Spinal cord (tissue), 10 donors: ENCODE results near the gene CEACAM19. TPM values are rescaled to one million over a fixed set of nuclear protein-coding genes. Genes with fewer than 3 reads are reported as not detected.

Experiments
- DNase-seq, 6 donors: peaks; one replicate each; pipeline versions ENCODE4 v3.0.0 to v3.0.0-alpha.2; 2013 to 2015; ENCODE audit warnings: low spot score in 6 of 6, low read depth in 4 of 6
- H3K27ac ChIP-seq: one replicate; pipeline ENCODE4 v1.5.1; 2013; ENCODE audit warnings: low read depth, low read length, control low read depth
- H3K27me3 ChIP-seq: one replicate; pipeline ENCODE4 v1.6.1; 2013; ENCODE audit warnings: low read length; ENCODE audit not compliant: control insufficient read depth, insufficient read depth
- H3K36me3 ChIP-seq: one replicate; pipeline ENCODE4 v1.6.1; 2013; ENCODE audit warnings: low read length; ENCODE audit not compliant: control insufficient read depth, insufficient read depth
- H3K4me1 ChIP-seq: one replicate; pipeline ENCODE4 v1.6.1; 2013; ENCODE audit warnings: low read length; ENCODE audit not compliant: control insufficient read depth, insufficient read depth
- H3K4me3 ChIP-seq: one replicate; pipeline ENCODE4 v1.5.1; 2013; ENCODE audit warnings: low read depth, low read length, control low read depth
- H3K9me3 ChIP-seq: one replicate; pipeline ENCODE4 v1.6.1; 2013; ENCODE audit warnings: low read length; ENCODE audit not compliant: control insufficient read depth, insufficient read depth
- WGBS: methylation state at CpG from one replicate; pipeline ENCODE4 v1.1.5; 2013; ENCODE audit warnings: missing lambda C conversion rate; ENCODE audit not compliant: insufficient coverage; 5-methylcytosine and 5-hydroxymethylcytosine counted together
- polyA plus RNA-seq, 2 donors: library from polyadenylated mRNA; unstranded; fragments of 120-200 nt; gene quantifications; one replicate each; pipeline ENCODE4 v1.2.1, GENCODE V29; 2013; ENCODE audit not compliant: insufficient read length in 2 of 2
- total RNA-seq, 2 donors: library from RNA; depleted of rRNA in 1 of 2; stranded (reverse); fragments of 120-200 nt in 1 of 2; fragments of >200 nt in 1 of 2; gene quantifications; one replicate each; pipeline versions ENCODE4 v1.2.3 to v1.2.4, GENCODE V29; 2013 to 2014
- donor health status: healthy.

The CEACAM19 gene
- total and polyA plus RNA-seq, 4 donors: 0.79 to 21.5 (median 7.0) TPM

GRCh38 chr19:44696939-44697669, 25.8 kb downstream of the CEACAM19 start:
- no peak for DNase-seq
- Histone ChIP-seq H3K9me3 (no peaks in the 10 kb centered on the region), H3K27me3 (no peaks in the 10 kb centered on the region), H3K4me3 (no peak overlapping the region), H3K27ac (no peak overlapping the region), H3K36me3 (no peaks in the 10 kb centered on the region), H3K4me1 (no peaks in the 10 kb centered on the region)
- 40% methylated on average over 17 of the region's 22 CpGs for WGBS

- DNase-seq: no peak
- Histone ChIP-seq H3K36me3 (no peaks in the 10 kb centered on the region), H3K27me3 (no peaks in the 10 kb centered on the region), H3K27ac (no peak overlapping the region), H3K9me3 (no peaks in the 10 kb centered on the region), H3K4me1 (no peaks in the 10 kb centered on the region), H3K4me3 (no peak overlapping the region)
- WGBS: 81% methylated on average over 4 of the region's 4 CpGs
Observed at GRCh38 chr19:44697670-44698034, 26.4 kb downstream of the CEACAM19 start.

- Histone ChIP-seq H3K27me3 (no peaks in the 10 kb centered on the region), H3K9me3 (no peaks in the 10 kb centered on the region), H3K27ac (no peak within 1 kb of the TSS), H3K36me3 (no peaks in the 10 kb centered on the region), H3K4me3 (no peak within 1 kb of the TSS), H3K4me1 (no peaks in the 10 kb centered on the region)
- DNase-seq: no peak
- WGBS: 84% methylated on average over 6 of the region's 13 CpGs
Observed at GRCh38 chr19:44698492-44699201, 27.4 kb downstream of the CEACAM19 start, which contains the start of gene CEACAM16. TSS of gene CEACAM16 (plus strand) at chr19:44699151. CDS start at chr19:44701457, 2,306 bp downstream.

- Histone ChIP-seq H3K4me1 (no peaks in the 10 kb centered on the region), H3K27me3 (no peaks in the 10 kb centered on the region), H3K4me3 (no peak overlapping the region), H3K27ac (no peak overlapping the region), H3K36me3 (no peaks in the 10 kb centered on the region), H3K9me3 (no peaks in the 10 kb centered on the region)
- no peak for DNase-seq
- WGBS: 91% methylated on average over 4 of the region's 5 CpGs
Observed at GRCh38 chr19:44700547-44700946, 29.3 kb downstream of the CEACAM19 start.

- H3K4me3 ChIP-seq: no peak overlapping the region
- no peak for DNase-seq
- no peaks in the 10 kb centered on the region for H3K27me3 ChIP-seq
- H3K36me3 ChIP-seq: no peaks in the 10 kb centered on the region
- H3K4me1 ChIP-seq: no peaks in the 10 kb centered on the region
- no peak overlapping the region for H3K27ac ChIP-seq
- WGBS: 86% methylated on average over 12 of the region's 15 CpGs
- no peaks in the 10 kb centered on the region for H3K9me3 ChIP-seq
Observed at GRCh38 chr19:44701228-44701627, 29.9 kb downstream of the CEACAM19 start.

GRCh38 chr19:44702551-44703176, 31.4 kb downstream of the CEACAM19 start:
- no peak overlapping the region for H3K4me3 ChIP-seq
- H3K27ac ChIP-seq: no peak overlapping the region
- H3K9me3 ChIP-seq: no peaks in the 10 kb centered on the region
- H3K36me3 ChIP-seq: no peaks in the 10 kb centered on the region
- WGBS: 71% methylated on average over 13 of the region's 17 CpGs
- no peak for DNase-seq
- no peaks in the 10 kb centered on the region for H3K27me3 ChIP-seq
- H3K4me1 ChIP-seq: no peaks in the 10 kb centered on the region

GRCh38 chr19:44703336-44704078, 32.2 kb downstream of the CEACAM19 start:
- Histone ChIP-seq H3K36me3 (no peaks in the 10 kb centered on the region), H3K4me3 (no peak overlapping the region), H3K9me3 (no peaks in the 10 kb centered on the region), H3K27me3 (no peaks in the 10 kb centered on the region), H3K27ac (no peak overlapping the region), H3K4me1 (no peaks in the 10 kb centered on the region)
- no peak for DNase-seq
- WGBS: 88% methylated on average over 25 of the region's 28 CpGs

- Histone ChIP-seq H3K36me3 (no peaks in the 10 kb centered on the region), H3K27me3 (no peaks in the 10 kb centered on the region), H3K4me1 (no peaks in the 10 kb centered on the region), H3K9me3 (no peaks in the 10 kb centered on the region), H3K27ac (no peak overlapping the region), H3K4me3 (no peak overlapping the region)
- DNase-seq: no peak
- WGBS: no CpG with 5 or more reads among the region's 1 CpG
Observed at GRCh38 chr19:44704982-44705381, 33.7 kb downstream of the CEACAM19 start.

- no peak overlapping the region for H3K27ac ChIP-seq
- H3K4me1 ChIP-seq: no peaks in the 10 kb centered on the region
- 86% methylated on average over 12 of the region's 12 CpGs for WGBS
- H3K36me3 ChIP-seq: no peaks in the 10 kb centered on the region
- H3K4me3 ChIP-seq: no peak overlapping the region
- DNase-seq: no peak
- H3K9me3 ChIP-seq: no peaks in the 10 kb centered on the region
- H3K27me3 ChIP-seq: no peaks in the 10 kb centered on the region
Observed at GRCh38 chr19:44705502-44706010, 34.3 kb downstream of the CEACAM19 start.
